A549 (cell line): Measurements from ENCODE around the gene PREX1. TPM values are rescaled to one million over a fixed set of nuclear protein-coding genes. Genes with fewer than 3 reads are reported as not detected.

Source experiments
- ATAC-seq, 2 experiments: fragments of 200-7000 bp in 1 of 2; fragments of >200 bp in 1 of 2; cut with Nextera tagmentation in 1 of 2; cut with Tn5 transposase in 1 of 2; 3 replicates each; pipeline versions ENCODE4 v1.8.0 to v1.9.1; 2018 to 2020; ENCODE audit warnings: mild to moderate bottlenecking in 1 of 2, moderate library complexity in 1 of 2
- CTCF ChIA-PET: fragments of 300-600 bp; sonication (Branson Sonifier 250); formaldehyde crosslinking; extraction: SDS; loops from one replicate; lab custom pipeline; 2021; ENCODE audit warnings: antibody characterized with exemption, inconsistent platforms; lab: Yijun Ruan, JAX
- POLR2A ChIA-PET: fragments of 350-600 bp; formaldehyde crosslinking; extraction: SDS; loops from one replicate; lab custom pipeline; 2021; ENCODE audit warnings: antibody characterized with exemption, inconsistent platforms; lab: Yijun Ruan, JAX
- DNase-seq, 2 experiments: peaks; one replicate each; pipeline versions ENCODE4 v3.0.0 to v3.0.0-alpha.2; 2011 to 2016; ENCODE audit warnings: low read depth in 1 of 2, low spot score in 1 of 2
- FAIRE-seq: peaks from 2 replicates; lab custom pipeline; 2011; peaks lifted over from hg19 to GRCh38; lab: Jason Lieb, UNC
- H3K27ac ChIP-seq, 2 experiments: fragments of >200 bp; sonication (Bioruptor Twin); formaldehyde crosslinking; 3 replicates each; pipeline ENCODE4 v1.5.1; 2016 to 2017
- H3K4me1 ChIP-seq: fragments of >200 bp; sonication (Bioruptor Twin); formaldehyde crosslinking; 3 replicates; pipeline ENCODE4 v1.6.1; 2016
- H3K4me2 ChIP-seq: fragments of >200 bp; sonication (Bioruptor Twin); formaldehyde crosslinking; 3 replicates; pipeline ENCODE4 v1.6.1; 2016
- H3K4me3 ChIP-seq: fragments of >200 bp; sonication (Bioruptor Twin); formaldehyde crosslinking; 3 replicates; pipeline ENCODE4 v1.5.1; 2016
- H3K9me3 ChIP-seq: fragments of >200 bp; sonication (Bioruptor Twin); formaldehyde crosslinking; 3 replicates; pipeline ENCODE4 v1.6.1; 2016
- CBX2 ChIP-seq: fragments of 200-600 bp; sonication (generic); IDR thresholded peaks from 2 replicates; pipeline ENCODE4 v1.6.1; 2016; ENCODE audit warnings: low read depth, mild to moderate bottlenecking, borderline replicate concordance
- CBX8 ChIP-seq: fragments of 200-600 bp; sonication (generic); IDR thresholded peaks from 2 replicates; pipeline ENCODE4 v1.6.1; 2016
- CEBPB ChIP-seq, 2 experiments: fragments of >200 bp in 1 of 2; sonication (Bioruptor Twin) in 1 of 2; formaldehyde crosslinking in 1 of 2; IDR thresholded peaks; 2 replicates each; pipeline ENCODE4 v1.6.1; 2012 to 2016
- EHMT2 ChIP-seq: fragments of 200-600 bp; sonication (generic); IDR thresholded peaks from 2 replicates; pipeline ENCODE4 v1.6.1; 2016; ENCODE audit warnings: antibody characterized with exemption, low read depth, mild to moderate bottlenecking, moderate library complexity
- ELK1 ChIP-seq: fragments of 150-350 bp; IDR thresholded peaks from 2 replicates; pipeline ENCODE4 v1.6.1; 2014; ENCODE audit warnings: low read depth, mild to moderate bottlenecking, low read length
- FOXS1 ChIP-seq: fragments of 250-450 bp; sonication (Bioruptor Pico); IDR thresholded peaks from 2 replicates; pipeline ENCODE4 v1.5.0; 2020; ENCODE audit warnings: mild to moderate bottlenecking, moderate library complexity
- GATA3 ChIP-seq: IDR thresholded peaks from 2 replicates; pipeline ENCODE4 v1.6.1; 2012; ENCODE audit warnings: borderline replicate concordance
- HDAC2 ChIP-seq: fragments of 200-600 bp; sonication (generic); IDR thresholded peaks from 2 replicates; pipeline ENCODE4 v1.6.1; 2016
- HMGXB4 ChIP-seq: fragments of 250-450 bp; sonication (Bioruptor Pico); IDR thresholded peaks from 2 replicates; pipeline ENCODE4 v1.5.0; 2021; ENCODE audit warnings: mild to moderate bottlenecking, moderate library complexity, borderline replicate concordance
- HOXA7 ChIP-seq: fragments of 250-450 bp; sonication (Bioruptor Pico); IDR thresholded peaks from 2 replicates; pipeline ENCODE4 v1.5.0; 2020; ENCODE audit warnings: mild to moderate bottlenecking, moderate library complexity
- HOXB13 ChIP-seq: fragments of 250-450 bp; sonication (Bioruptor Pico); IDR thresholded peaks from 2 replicates; pipeline ENCODE4 v1.5.0; 2020; ENCODE audit warnings: low read depth, mild to moderate bottlenecking, moderate library complexity
- JUN ChIP-seq, 2 experiments: fragments of >200 bp; sonication (Bioruptor Twin); formaldehyde crosslinking; IDR thresholded peaks; 2 replicates in 1 of 2; 3 replicates in 1 of 2; pipeline ENCODE4 v1.6.1; 2016 to 2017
- JUNB ChIP-seq: fragments of >200 bp; sonication (Bioruptor Twin); formaldehyde crosslinking; IDR thresholded peaks from 2 replicates; pipeline ENCODE4 v1.6.1; 2016
- MAZ ChIP-seq: fragments of 150-350 bp; IDR thresholded peaks from 2 replicates; pipeline ENCODE4 v1.6.1; 2014; ENCODE audit warnings: antibody characterized with exemption, low read depth, low read length, borderline replicate concordance
- MYC ChIP-seq: IDR thresholded peaks from 2 replicates; pipeline ENCODE4 v1.6.1; 2012; ENCODE audit warnings: mild to moderate bottlenecking, inconsistent platforms, low read length, improper control_type of control experiment, borderline replicate concordance
- NR3C1 ChIP-seq: fragments of >200 bp; sonication (Bioruptor Twin); formaldehyde crosslinking; IDR thresholded peaks from 3 replicates; pipeline ENCODE4 v1.6.1; 2017
- POLR2A ChIP-seq: IDR thresholded peaks from 2 replicates; pipeline ENCODE4 v1.6.1; 2012; ENCODE audit warnings: mild to moderate bottlenecking, low read length
- RAD21 ChIP-seq, 2 experiments: fragments of >200 bp in 1 of 2; sonication (Bioruptor Twin) in 1 of 2; formaldehyde crosslinking in 1 of 2; IDR thresholded peaks in 1 of 2; conservative IDR thresholded peaks in 1 of 2; 2 replicates in 1 of 2; 3 replicates in 1 of 2; pipeline ENCODE4 v1.6.1; 2012 to 2018; ENCODE audit warnings: inconsistent platforms in 1 of 2
- RNF2 ChIP-seq: fragments of 200-600 bp; sonication (generic); IDR thresholded peaks from 2 replicates; pipeline ENCODE4 v1.6.1; 2016; ENCODE audit warnings: low read depth, mild to moderate bottlenecking, antibody characterized with exemption, moderate library complexity, borderline replicate concordance
- TFCP2L1 ChIP-seq: fragments of 250-450 bp; sonication (Bioruptor Pico); IDR thresholded peaks from 2 replicates; pipeline ENCODE4 v1.5.0; 2021; ENCODE audit warnings: mild to moderate bottlenecking
- ZC3H11A ChIP-seq: fragments of 450-650 bp; IDR thresholded peaks from 2 replicates; pipeline ENCODE4 v1.6.1; 2014; ENCODE audit warnings: antibody characterized with exemption, mild to moderate bottlenecking
- ZFP36 ChIP-seq: fragments of 450-650 bp; IDR thresholded peaks from 2 replicates; pipeline ENCODE4 v1.6.1; 2014; ENCODE audit warnings: borderline replicate concordance; ENCODE audit not compliant: partially characterized antibody
- ZNF302 ChIP-seq: fragments of 250-450 bp; sonication (Bioruptor Pico); IDR thresholded peaks from 2 replicates; pipeline ENCODE4 v1.9.0; 2021; ENCODE audit warnings: inconsistent platforms, mild to moderate bottlenecking, moderate library complexity
- WGBS: methylation state at CpG from one replicate; pipeline ENCODE4 v1.1.6; 2017; ENCODE audit errors: missing lambda C conversion rate; 5-methylcytosine and 5-hydroxymethylcytosine counted together
- polyA plus RNA-seq, 4 experiments: library from polyadenylated mRNA; depleted of rRNA in 3 of 4; stranded (reverse); fragments of >200 nt; fragmentation: RNase III in 1 of 4; extraction: RNeasy Plus Mini Kit Qiagen cat#74134 plus additional on column Dnase treatment in 1 of 4; gene quantifications; 2 replicates in 3 of 4; 3 replicates in 1 of 4; pipeline ENCODE4 v1.2.3, GENCODE V29; 2011 to 2017
- TF ChIP-seq, protein P1 (sequence below): IDR thresholded peaks from 2 replicates; pipeline ENCODE4 v1.6.1; 2012; ENCODE audit warnings: low read depth, borderline replicate concordance
- TF ChIP-seq, protein P2 (sequence below): fragments of >200 bp; sonication (Bioruptor Twin); formaldehyde crosslinking; IDR thresholded peaks from 3 replicates; pipeline ENCODE4 v1.6.1; 2016

Gene PREX1
- polyA plus RNA-seq, 2 of the 4 experiments (the other 2 are of a cell fraction): 3.6 to 4.2 TPM

DNA sequence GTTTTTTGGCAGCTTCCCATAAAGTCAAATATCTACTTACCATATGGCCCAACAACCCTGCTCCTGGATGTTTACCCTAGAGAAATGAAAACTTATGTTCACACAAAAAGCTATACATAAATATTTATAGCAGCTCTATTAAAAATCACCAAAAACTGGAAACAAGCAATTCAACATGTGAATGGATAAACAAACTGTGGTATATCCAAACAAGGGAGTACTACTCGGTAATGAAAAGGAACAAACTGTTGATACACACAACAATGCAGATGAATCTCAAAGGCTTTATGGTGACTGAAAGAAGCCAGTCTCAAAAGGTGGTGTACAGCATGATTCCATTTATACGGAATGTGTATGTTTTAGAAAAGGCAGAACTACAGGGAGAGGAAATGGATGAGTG is 48.4 kb downstream of the PREX1 start:
- ChIA-PET POLR2A (no interaction called here), CTCF (interaction anchor here (1.0 to 1.7 kb wide), 2 partner anchors 9 to 126 kb away, joined by 3 to 10 read pairs; no protein-coding TSS in a partner anchor)
- no peaks in the 10 kb centered on the region for H3K4me1 ChIP-seq
- no peak for TF ChIP-seq GATA3
- TF ChIP-seq HMGXB4 (CRISPR knock-in tag): no peak
- TF ChIP-seq ZC3H11A: no peak
- no peak for TF ChIP-seq ZNF302 (CRISPR knock-in tag)
- no peak for TF ChIP-seq CBX8
- no peak for TF ChIP-seq RAD21 (conservative IDR thresholded peaks at IDR 0.05 in 1 of 2, IDR thresholded peaks at IDR 0.05 in 1 of 2)
- no peak for TF ChIP-seq NR3C1
- no peak for TF ChIP-seq HDAC2
- no peak for TF ChIP-seq JUNB
- no peak for TF ChIP-seq MYC
- TF ChIP-seq, protein P1, sequence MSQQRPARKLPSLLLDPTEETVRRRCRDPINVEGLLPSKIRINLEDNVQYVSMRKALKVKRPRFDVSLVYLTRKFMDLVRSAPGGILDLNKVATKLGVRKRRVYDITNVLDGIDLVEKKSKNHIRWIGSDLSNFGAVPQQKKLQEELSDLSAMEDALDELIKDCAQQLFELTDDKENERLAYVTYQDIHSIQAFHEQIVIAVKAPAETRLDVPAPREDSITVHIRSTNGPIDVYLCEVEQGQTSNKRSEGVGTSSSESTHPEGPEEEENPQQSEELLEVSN: no peak
- TF ChIP-seq JUN (IDR thresholded peaks at IDR 0.05): no peak
- TF ChIP-seq CEBPB (IDR thresholded peaks at IDR 0.05): no peak
- no peak for TF ChIP-seq ZFP36
- TF ChIP-seq TFCP2L1 (CRISPR knock-in tag): no peak
- TF ChIP-seq POLR2A: no peak
- no peak for ATAC-seq
- WGBS: 97% methylated on average over 2 of the region's 2 CpGs
- no peak overlapping the region for H3K4me2 ChIP-seq
- H3K27ac ChIP-seq: no peak overlapping the region
- FAIRE-seq: no peak
- peaks cover 10% of the 10 kb centered on the region for H3K9me3 ChIP-seq
- H3K4me3 ChIP-seq: no peak overlapping the region
- no peak for DNase-seq

GRCh38 chr20:48777821-48778220 is 50.0 kb downstream of the PREX1 start:
- ATAC-seq: no peak
- no peak for FAIRE-seq
- no peak for DNase-seq
- 72% methylated on average over 4 of the region's 4 CpGs for WGBS
- peaks cover 10% of the 10 kb centered on the region for H3K9me3 ChIP-seq
- CTCF ChIA-PET: interaction anchor here (0.8 to 1.4 kb wide), 3 partner anchors 21 to 127 kb away, joined by 3 read pairs; no protein-coding TSS in a partner anchor
- no peak for TF ChIP-seq MYC
- TF ChIP-seq HMGXB4 (CRISPR knock-in tag): no peak
- no peak for TF ChIP-seq ZC3H11A
- no peak for TF ChIP-seq ZNF302 (CRISPR knock-in tag)
- TF ChIP-seq GATA3: no peak
- no peak for TF ChIP-seq RAD21 (conservative IDR thresholded peaks at IDR 0.05 in 1 of 2, IDR thresholded peaks at IDR 0.05 in 1 of 2)
- no peak for TF ChIP-seq CBX2
- no peak for TF ChIP-seq FOXS1 (CRISPR knock-in tag)
- TF ChIP-seq HOXA7 (CRISPR knock-in tag): no peak
- no peak for TF ChIP-seq ELK1
- TF ChIP-seq, protein P1: no peak
- no peak for TF ChIP-seq HOXB13 (CRISPR knock-in tag)
- no peak for TF ChIP-seq EHMT2
- TF ChIP-seq, protein P2, sequence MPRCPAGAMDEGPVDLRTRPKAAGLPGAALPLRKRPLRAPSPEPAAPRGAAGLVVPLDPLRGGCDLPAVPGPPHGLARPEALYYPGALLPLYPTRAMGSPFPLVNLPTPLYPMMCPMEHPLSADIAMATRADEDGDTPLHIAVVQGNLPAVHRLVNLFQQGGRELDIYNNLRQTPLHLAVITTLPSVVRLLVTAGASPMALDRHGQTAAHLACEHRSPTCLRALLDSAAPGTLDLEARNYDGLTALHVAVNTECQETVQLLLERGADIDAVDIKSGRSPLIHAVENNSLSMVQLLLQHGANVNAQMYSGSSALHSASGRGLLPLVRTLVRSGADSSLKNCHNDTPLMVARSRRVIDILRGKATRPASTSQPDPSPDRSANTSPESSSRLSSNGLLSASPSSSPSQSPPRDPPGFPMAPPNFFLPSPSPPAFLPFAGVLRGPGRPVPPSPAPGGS: no peak
- no peak for TF ChIP-seq CBX8
- TF ChIP-seq MAZ: no peak
- TF ChIP-seq CEBPB (IDR thresholded peaks at IDR 0.05): no peak
- no peak for TF ChIP-seq RNF2
- TF ChIP-seq TFCP2L1 (CRISPR knock-in tag): no peak
- TF ChIP-seq, all 56 proteins: peak for 0
- Histone ChIP-seq H3K4me3 (no peak overlapping the region), H3K27ac (no peak overlapping the region), H3K4me1 (no peaks in the 10 kb centered on the region), H3K4me2 (no peak overlapping the region)
- POLR2A ChIA-PET: no interaction called here
